ENCODE data around the gene CCDC197. TPM values are rescaled to one million over a fixed set of nuclear protein-coding genes. Genes with fewer than 3 reads are reported as not detected.

The CCDC197 gene
- total RNA-seq, 1 experiment from 2014 or later: not detected

DNA sequence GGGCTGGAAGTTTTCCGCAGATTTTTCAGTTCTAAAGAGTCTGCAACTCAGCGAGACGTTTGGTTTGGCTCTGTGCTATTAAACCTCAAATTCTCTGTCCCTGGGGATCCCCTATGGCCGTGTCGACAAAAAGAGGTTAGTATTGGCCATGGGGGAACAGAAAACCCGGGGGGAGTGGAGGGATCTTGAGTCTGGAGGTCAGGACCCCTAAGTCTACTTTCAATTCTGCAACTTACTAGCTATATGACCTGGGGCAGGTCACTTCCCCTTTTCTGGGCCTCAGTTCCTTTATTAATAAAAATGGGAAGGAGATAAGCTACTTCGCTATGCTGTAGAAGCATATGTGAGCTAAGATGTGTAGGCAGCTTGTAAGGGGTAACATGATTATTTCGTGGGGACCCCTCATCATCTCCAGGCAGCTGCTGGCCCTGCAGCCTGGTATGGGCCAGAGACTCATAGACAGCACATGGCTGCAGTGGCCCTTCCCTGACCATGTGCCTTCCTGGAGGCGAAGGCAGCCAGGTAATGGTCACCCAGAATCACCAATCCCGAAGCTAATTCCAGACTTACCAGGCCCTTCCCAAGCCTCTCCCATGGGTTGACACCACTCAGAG lies 29.4 kb upstream of the CCDC197 start:
- no TSS peak for BruUV-seq (replicated peaks)
- Histone ChIP-seq H3F3A (ENCODE audit: insufficient read depth, low read depth) (peaks cover 9% of the 10 kb centered on the region), H2AFZ (no peak overlapping the region), H3K27ac (no peak overlapping the region), H3K27me3 (ENCODE audit: insufficient read depth, low read depth) (no peaks in the 10 kb centered on the region), H3K4me3 (no peak overlapping the region), H3K4me2 (no peak overlapping the region), H4K20me1 (ENCODE audit: insufficient read depth) (no peaks in the 10 kb centered on the region), H3K4me1 (replicated peaks; ENCODE audit: insufficient read depth) (peaks cover 13% of the 10 kb centered on the region), H3K9me3 (ENCODE audit: insufficient read depth, low read depth) (no peaks in the 10 kb centered on the region), H3K36me3 (ENCODE audit: low read depth) (no peaks in the 10 kb centered on the region), H3K79me2 (ENCODE audit: low read depth) (no peaks in the 10 kb centered on the region), H3K9me2 (ENCODE audit: insufficient read depth) (no peaks in the 10 kb centered on the region)
- intact Hi-C loops (cut with micrococcal nuclease; ENCODE audit: unreplicated experiment): no loop called here
- TF ChIP-seq, protein P1, sequence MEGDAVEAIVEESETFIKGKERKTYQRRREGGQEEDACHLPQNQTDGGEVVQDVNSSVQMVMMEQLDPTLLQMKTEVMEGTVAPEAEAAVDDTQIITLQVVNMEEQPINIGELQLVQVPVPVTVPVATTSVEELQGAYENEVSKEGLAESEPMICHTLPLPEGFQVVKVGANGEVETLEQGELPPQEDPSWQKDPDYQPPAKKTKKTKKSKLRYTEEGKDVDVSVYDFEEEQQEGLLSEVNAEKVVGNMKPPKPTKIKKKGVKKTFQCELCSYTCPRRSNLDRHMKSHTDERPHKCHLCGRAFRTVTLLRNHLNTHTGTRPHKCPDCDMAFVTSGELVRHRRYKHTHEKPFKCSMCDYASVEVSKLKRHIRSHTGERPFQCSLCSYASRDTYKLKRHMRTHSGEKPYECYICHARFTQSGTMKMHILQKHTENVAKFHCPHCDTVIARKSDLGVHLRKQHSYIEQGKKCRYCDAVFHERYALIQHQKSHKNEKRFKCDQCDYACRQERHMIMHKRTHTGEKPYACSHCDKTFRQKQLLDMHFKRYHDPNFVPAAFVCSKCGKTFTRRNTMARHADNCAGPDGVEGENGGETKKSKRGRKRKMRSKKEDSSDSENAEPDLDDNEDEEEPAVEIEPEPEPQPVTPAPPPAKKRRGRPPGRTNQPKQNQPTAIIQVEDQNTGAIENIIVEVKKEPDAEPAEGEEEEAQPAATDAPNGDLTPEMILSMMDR (conservative IDR thresholded peaks at IDR 0.05): no peak
- no peak for TF ChIP-seq EZH2 (IDR thresholded peaks at IDR 0.05; ENCODE audit: low read depth)
- POLR2A ChIA-PET (ENCODE audit: unreplicated experiment): no interaction called here
- DNase-seq: no peak
- CTCF ChIA-PET: no interaction called here

DNA sequence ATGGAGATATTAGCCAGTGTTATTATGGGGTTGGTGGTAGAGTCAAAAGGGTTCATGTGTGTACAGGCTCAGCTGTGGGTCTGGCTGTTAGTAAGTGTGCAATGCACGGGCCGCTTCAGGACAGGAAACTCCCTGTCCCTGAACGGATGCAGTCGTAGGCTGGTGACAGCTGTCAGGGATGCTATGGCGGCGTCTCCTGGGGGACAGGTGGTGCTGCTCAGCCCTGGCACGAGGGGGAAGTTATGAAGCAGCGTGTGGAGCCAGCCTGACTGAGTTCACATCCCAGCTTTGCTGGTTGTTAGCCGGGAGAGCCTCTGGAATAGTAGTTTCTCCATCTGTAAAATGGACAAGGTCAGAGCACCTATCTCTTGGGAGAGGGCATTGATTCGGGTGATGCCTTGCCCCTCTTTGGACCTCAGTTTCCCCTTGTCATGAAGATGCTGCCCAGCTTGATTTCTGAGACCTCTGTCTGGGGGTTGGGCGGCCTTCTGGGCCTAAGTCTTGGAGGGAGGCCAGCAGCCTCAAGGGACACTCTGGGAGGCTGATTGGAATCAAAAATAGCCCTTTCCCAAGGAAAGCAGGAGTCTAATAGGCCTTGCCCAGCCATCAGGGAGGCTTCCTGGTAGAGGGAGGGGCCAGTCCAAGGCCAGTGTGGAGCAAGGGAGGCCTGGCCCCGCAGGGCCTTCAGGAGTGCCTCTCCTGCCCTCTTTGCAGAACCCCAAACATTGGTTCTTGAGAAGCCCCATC lies 27.8 kb upstream of the CCDC197 start:
- H3K4me3 ChIP-seq: no peak overlapping the region
- BruUV-seq (replicated peaks): no TSS peak
- intact Hi-C loops (cut with micrococcal nuclease; ENCODE audit: unreplicated experiment): no loop called here
- no peak overlapping the region for H3K4me2 ChIP-seq
- H2AFZ ChIP-seq: no peak overlapping the region
- H3K27ac ChIP-seq: no peak overlapping the region
- no peaks in the 10 kb centered on the region for H3K9me2 ChIP-seq (ENCODE audit: insufficient read depth)
- ChIA-PET POLR2A (ENCODE audit: unreplicated experiment) (no interaction called here), CTCF (no interaction called here)
- no peak for TF ChIP-seq EZH2 (IDR thresholded peaks at IDR 0.05; ENCODE audit: low read depth)
- H3K79me2 ChIP-seq (ENCODE audit: low read depth): no peaks in the 10 kb centered on the region
- DNase-seq: no peak
- no peaks in the 10 kb centered on the region for H3F3A ChIP-seq (ENCODE audit: insufficient read depth, low read depth)
- H3K4me1 ChIP-seq (replicated peaks; ENCODE audit: insufficient read depth): no peaks in the 10 kb centered on the region; the same call in 1 of the 2 replicates
- H4K20me1 ChIP-seq (ENCODE audit: insufficient read depth): no peaks in the 10 kb centered on the region
- H3K36me3 ChIP-seq (ENCODE audit: low read depth): no peaks in the 10 kb centered on the region
- no peaks in the 10 kb centered on the region for H3K9me3 ChIP-seq (ENCODE audit: insufficient read depth, low read depth)
- no peaks in the 10 kb centered on the region for H3K27me3 ChIP-seq (ENCODE audit: insufficient read depth, low read depth)

DNA sequence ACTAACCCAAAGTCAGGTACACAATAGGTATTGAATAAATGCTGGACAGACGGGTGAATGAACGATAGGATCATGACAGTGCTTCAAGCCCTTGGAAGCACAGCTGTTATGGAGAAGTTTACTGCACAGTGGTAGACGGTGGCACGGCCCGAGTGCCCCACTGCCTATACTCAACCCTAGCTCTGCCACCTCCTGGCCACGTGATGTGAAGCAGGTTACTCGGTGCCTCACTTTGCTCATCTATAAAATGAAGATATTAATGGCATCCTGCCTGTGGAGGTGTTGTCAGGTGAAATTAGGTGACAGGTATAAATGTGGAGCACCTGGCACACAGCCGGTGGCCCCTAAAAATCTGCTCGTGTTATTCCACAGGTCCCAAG lies 26.5 kb upstream of the CCDC197 start:
- no peak overlapping the region for H3K27ac ChIP-seq
- H3K4me1 ChIP-seq (replicated peaks; ENCODE audit: insufficient read depth): no peaks in the 10 kb centered on the region; the same call in 1 of the 2 replicates
- no peaks in the 10 kb centered on the region for H3K9me2 ChIP-seq (ENCODE audit: insufficient read depth)
- ChIA-PET POLR2A (ENCODE audit: unreplicated experiment) (interaction anchor here (0.6 kb wide), 1 partner anchor 39 kb away, joined by 4 read pairs; no protein-coding TSS in a partner anchor), CTCF (interaction anchor here (0.6 kb wide), 1 partner anchor 167 kb away, joined by 5 read pairs; no protein-coding TSS in a partner anchor)
- no peaks in the 10 kb centered on the region for H3K36me3 ChIP-seq (ENCODE audit: low read depth)
- TF ChIP-seq, protein P1 (conservative IDR thresholded peaks at IDR 0.05): peak; percentile 32; the same call in 1 of the 2 replicates
- TF ChIP-seq EZH2 (IDR thresholded peaks at IDR 0.05; ENCODE audit: low read depth): no peak
- no peaks in the 10 kb centered on the region for H4K20me1 ChIP-seq (ENCODE audit: insufficient read depth)
- no peak overlapping the region for H3K4me3 ChIP-seq
- DNase-seq: no peak
- H3K9me3 ChIP-seq (ENCODE audit: insufficient read depth, low read depth): no peaks in the 10 kb centered on the region
- H3F3A ChIP-seq (ENCODE audit: insufficient read depth, low read depth): no peaks in the 10 kb centered on the region
- no peaks in the 10 kb centered on the region for H3K27me3 ChIP-seq (ENCODE audit: insufficient read depth, low read depth)
- no peak overlapping the region for H2AFZ ChIP-seq
- H3K79me2 ChIP-seq (ENCODE audit: low read depth): no peaks in the 10 kb centered on the region
- intact Hi-C loops (cut with micrococcal nuclease; ENCODE audit: unreplicated experiment): no loop called here
- no peak overlapping the region for H3K4me2 ChIP-seq
- BruUV-seq (replicated peaks): no TSS peak
